ENCODE results near the gene ZMAT2.
"Not testable (repeated sequence)": the region's sequence is repeated elsewhere in the genome, so short reads cannot be mapped to it uniquely, and the experiment has no call there.

Gene ZMAT2

DNA sequence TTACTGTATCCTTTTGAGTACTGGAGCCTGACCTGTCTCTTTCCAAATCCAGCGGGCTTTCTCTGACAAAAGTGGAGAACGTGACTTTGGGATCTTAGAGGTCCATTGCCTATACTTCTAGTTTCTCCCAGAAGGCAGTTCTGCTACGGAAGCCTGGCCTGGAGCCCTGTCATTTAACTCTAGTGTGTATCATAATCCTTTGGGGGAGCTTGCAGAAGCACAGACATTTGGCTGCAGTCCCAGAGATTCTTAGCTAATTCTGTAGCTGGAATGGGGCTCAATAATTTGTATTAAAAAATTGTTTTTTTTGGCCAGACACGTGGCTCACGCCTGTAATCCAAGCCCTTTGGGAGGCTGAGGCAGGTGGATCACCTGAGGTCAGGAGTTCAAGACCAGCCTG lies 6.0 kb upstream of the ZMAT2 start:
- intact Hi-C loops (cut with DNase I), result loop anchor here (10.0 kb wide), 1 partner anchor 129 kb away; the partner anchor contains the start of genes APBB3 and SLC35A4

DNA sequence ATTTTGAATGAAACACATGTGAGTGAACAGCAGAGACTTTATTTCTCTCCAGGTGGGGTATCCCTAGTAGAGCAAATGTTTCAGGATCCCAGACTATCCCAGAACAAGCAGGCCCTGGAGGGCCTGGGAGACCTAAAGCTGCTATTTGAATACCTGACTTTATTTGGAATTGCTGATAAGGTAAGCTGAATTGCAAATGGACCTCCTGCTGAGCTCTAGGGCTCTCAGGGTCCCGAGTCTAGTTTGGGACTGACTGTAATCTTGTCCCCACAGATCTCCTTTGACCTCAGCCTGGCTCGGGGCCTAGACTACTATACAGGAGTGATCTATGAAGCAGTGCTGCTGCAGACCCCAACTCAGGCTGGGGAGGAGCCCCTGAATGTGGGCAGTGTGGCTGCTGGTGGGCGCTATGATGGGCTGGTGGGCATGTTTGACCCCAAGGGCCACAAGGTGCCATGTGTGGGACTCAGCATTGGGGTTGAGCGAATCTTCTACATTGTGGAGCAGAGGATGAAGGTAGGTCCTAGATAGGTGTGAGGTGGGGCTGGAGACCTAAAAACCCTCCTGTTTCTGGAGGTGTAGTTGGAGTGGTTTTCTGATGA lies 3.3 kb upstream of the ZMAT2 start:
- peak in 1 of 42 donors; percentile 22 for DNase-seq
- intact Hi-C loops (cut with DNase I), result loop anchor here (10.0 kb wide), 1 partner anchor 132 kb away; the partner anchor contains the start of genes APBB3 and SLC35A4

More for the DNA sequence above, 6.0 kb upstream of the ZMAT2 start:
- DNase-seq, result peak in 1 of 42 donors; percentile 4

DNA sequence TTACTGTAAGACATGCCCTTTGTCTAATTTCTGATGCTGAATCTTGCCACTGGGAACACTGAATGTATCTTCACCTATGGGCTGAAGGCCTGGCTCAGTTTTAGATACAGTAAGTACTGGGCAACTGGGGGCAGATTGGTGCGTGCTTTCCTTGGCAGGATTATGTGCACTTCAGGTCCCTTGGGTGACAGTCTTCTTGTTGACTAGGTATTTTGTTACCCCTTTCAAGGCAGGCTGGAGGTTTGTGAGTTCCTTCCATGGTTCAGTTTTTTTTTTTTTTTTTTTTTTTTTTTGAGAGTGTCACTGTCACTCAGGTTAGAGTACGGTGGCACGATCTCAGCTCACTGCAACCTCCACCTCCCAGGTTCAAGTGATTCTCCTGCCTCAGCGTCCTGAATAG lies 7.6 kb downstream of the ZMAT2 start:
- DNase-seq, result no peak
- intact Hi-C loops (cut with DNase I), result loop anchor here (10.0 kb wide), 1 partner anchor 343 kb away; the partner anchor contains the start of gene SLC4A9

DNA sequence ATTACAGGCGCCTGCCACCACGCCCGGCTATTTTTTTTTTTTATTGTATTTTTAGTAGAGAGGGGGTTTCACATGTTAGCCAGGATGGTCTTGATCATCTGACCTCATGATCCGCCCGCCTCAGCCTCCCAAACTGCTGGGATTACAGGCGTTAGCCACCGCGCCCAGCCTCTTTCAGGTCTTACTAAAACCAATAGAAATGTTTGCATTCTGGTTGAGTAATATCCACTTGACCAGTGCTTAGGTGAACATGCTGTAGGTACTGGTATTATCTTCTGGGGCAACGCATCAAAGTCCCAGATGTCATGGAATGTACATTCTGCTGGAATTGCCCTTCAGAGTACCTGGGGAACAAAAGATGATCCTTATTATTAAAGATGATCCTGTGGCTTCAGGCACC lies 8.5 kb downstream of the ZMAT2 start:
- intact Hi-C loops (cut with DNase I), result loop anchor here (10.0 kb wide), 1 partner anchor 344 kb away; the partner anchor contains the start of gene SLC4A9
- DNase-seq, result peak in 1 of 42 donors; percentile 17

DNA sequence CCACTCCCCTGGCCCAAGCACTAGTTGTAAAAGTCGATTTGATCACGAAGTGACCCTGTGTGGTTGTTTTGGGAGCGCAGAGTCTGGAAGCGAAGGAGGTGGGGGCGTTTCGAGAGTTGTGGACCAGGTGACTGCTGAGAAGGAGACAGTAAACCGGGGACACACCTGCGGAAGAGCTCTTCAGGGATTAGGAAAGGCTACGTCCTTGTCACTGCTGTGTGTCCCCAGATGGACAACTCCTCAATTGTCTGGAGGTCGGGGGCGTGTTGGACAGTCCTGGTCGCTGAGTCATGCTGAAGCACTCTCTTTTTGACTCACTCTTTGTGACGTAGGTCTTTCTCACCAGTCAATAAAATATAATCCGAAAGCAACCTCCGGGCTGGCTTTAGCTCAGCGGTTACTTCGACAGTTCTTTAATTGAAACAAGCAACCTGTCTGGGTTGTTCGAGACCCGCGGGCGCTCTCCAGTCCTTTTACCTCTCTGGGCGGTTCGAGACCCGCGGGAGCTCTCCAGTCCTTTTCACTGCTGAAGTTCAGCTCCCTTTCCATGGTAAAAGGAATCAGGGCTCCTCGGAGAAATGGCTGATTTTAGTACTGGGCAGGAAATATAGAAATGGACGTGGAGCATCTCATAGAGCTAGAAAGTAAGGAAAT lies 10.8 kb downstream of the ZMAT2 start:
- intact Hi-C loops (cut with DNase I), result no loop called here
- peak; percentile 25 to 93 (median 66) for DNase-seq

DNA sequence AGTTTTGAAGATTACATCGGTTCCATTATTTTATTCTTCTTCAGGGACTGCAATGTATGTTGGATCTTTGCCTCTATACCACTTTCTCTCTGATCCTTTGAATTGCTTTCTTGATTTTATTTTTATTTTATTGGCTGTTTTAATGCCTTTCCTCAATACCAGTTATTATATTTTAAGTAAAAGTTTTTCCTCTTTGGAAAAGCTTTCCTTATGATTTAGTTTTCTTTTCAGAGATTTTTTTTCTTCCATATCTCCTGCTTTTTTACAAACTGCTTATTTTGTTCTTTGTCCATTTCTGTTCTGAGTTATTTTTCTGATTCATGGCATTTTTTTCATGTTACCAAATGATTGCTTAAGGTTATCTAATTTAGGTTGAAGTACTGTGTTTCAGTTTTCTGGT lies 11.5 kb downstream of the ZMAT2 start:
- DNase-seq, result no peak
- intact Hi-C loops (cut with DNase I), result no loop called here

DNA sequence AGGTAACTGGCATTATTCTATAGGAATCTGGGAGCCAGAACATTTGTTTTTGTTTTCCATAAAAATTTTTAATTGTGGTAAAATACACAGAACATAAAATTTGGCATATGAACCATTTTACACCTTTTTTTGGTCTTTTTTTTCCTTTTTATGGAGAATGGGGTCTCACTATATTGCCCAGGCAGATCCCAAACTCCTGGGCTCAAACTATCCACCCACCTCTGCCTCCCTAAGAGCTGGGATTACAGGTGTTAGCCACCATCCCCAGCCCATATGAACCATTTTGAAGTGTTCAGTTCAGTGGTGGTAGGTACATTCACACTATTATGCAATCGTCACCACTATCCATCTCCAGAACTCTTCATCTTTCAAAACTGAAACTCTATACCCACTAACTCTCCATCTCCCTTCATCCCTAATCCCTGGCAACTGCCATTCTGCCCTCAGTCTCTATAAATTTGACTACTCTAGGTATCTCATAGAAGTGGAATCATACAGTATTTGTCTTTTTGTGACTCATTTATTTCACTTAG lies 13.4 kb downstream of the ZMAT2 start:
- intact Hi-C loops (cut with DNase I), result no loop called here

DNA sequence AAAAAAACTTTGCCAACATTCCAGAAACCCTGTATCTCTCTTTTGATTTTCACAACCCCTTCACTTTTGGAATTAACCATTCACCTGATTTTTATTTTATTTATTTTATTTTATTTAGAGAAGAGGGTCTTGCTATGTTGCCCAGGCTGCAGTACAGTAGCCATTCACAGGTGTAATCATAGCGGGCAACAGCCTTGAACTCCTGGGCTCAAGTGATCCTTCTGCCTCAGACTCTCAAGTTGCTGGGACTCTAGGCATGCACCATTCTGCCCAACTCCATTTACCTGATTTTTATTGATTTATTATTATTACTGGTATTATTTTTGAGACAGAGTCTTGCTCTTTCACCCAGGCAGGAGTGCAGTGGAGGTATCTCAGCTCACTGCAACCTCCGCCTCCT lies 16.0 kb downstream of the ZMAT2 start:
- intact Hi-C loops (cut with DNase I), result not testable (repeated sequence)

More for the DNA sequence above, 13.4 kb downstream of the ZMAT2 start:
- no peak for DNase-seq

DNA sequence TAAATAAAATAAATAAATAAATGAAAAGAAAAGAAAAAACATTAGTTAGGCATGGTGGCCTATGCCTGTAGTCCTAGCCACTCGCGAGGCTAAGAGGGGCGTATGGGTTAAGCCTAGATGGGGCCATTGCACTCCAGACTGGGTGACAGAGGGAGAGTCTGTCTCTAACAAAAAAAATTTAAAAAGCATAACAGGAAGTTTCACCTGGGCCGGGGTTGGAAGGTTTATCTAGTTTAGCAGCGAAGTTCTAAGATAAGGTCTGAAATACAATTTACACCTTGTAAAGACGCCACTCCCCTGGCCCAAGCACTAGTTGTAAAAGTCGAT lies 18.0 kb downstream of the ZMAT2 start:
- no peak for DNase-seq
- intact Hi-C loops (cut with DNase I), result no loop called here

More for the DNA sequence above, 16.0 kb downstream of the ZMAT2 start:
- DNase-seq, result not testable (repeated sequence)

DNA sequence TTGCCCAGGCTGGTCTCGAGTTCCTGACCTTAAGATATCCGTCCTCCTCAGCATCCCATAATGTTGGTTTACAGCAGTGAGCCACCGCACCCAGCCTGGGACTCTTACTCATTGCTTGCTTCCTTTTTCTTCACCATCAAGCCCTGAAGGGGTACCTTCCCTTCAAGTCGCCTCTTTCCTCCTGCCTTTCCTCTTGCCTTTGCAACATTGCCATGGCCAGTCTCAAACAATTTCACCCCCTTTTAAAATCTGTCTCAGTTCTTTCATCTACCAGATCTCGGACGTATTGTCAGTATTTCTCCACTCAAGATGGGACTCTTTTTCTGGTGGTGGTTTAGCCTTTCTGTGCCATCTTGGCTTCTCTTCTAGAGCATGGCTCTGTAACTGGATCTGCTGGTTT lies 20.5 kb downstream of the ZMAT2 start:
- intact Hi-C loops (cut with DNase I); DNase-seq: not testable (repeated sequence)

DNA sequence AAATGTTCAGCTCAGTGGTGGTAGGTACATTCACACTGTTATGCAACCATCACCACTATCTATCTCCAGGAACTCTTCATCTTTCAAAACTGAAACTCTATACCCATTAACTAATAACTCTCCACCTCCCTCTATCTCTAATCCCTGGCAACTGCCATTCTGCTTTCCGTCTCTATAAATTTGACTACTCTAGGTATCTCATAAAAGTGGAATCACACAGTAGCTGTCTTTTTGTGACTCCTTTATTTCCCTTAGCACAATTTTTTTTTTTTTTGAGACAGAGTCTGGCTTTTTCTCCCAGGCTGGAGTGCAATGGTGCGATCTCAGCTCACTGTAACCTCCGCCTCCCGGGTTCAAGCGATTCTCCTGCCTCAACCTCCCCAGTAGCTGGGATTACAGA lies 21.1 kb downstream of the ZMAT2 start:
- intact Hi-C loops (cut with DNase I); DNase-seq: not testable (repeated sequence)

DNA sequence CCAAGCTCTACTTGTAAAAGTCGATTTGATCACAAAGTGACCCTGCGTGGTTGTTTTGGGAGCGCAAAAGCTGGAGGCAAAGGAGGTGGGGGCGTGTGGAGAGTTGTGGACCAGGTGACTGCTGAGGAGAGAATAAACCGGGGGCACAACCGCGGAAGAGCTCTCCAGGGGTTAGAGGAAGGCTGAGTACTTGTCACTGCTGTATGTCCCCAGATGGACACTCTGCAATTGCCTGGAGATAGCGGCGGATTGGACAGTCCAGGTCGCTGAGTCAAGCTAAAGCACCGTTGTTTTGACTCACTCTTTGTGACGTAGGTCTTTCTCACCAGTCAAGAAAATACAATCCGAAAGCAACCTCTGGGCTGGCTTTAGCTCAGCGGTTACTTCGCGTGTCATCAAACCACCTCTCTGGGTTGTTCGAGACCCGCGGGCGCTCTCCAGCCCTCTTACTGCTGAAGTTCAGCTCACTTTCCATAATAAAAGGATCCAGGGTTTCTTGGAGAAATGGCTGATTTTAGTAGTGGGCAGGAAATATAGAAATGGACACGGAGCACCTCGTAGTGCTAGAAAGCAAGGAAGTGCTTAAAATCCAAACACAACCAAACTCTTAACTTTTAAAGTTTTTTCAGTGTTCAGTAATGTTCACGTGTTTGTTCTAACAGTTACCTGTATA lies 25.7 kb downstream of the ZMAT2 start:
- peak in 10 of 42 donors; percentile 10 to 57 (median 28) for DNase-seq
- intact Hi-C loops (cut with DNase I), result no loop called here

DNA sequence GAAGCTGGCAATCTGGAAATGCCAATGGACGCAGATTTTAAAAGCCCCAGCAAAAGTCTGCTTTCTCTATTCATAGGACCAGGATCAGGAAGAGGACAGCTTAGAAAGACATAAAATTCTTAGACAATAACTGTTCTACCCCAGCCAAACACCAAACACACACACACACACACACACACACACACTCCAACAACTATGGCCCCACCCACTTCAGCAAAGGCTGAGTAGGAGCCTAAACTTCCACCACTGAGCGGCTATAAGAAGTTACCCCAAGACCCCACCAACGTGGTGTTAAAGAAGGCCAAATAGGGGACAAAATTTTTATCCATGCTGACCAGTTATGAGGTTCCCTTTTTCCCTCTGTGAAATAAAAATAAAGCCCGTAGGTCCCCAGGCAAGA lies 32.9 kb downstream of the ZMAT2 start:
- intact Hi-C loops (cut with DNase I), result no loop called here
- DNase-seq, result no peak

DNA sequence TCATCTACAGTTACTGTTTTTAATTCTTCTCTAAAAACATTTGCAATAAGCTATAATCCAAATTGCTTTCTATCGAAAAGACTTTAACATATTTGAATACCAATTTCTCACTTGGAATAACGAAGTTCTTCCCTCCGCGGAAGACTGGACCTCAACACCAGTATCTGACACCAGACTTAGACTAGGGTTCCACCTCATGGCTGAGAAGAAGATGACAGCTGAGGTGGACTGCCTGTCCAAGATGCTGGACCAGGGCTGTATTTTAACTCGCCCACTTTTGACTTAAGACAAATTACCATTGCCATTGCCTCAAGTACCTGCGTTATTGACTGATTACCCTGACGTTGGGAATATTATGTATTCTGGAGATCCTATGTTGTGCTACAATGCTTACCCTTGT lies 34.1 kb downstream of the ZMAT2 start:
- intact Hi-C loops (cut with DNase I), result no loop called here
- no peak for DNase-seq

DNA sequence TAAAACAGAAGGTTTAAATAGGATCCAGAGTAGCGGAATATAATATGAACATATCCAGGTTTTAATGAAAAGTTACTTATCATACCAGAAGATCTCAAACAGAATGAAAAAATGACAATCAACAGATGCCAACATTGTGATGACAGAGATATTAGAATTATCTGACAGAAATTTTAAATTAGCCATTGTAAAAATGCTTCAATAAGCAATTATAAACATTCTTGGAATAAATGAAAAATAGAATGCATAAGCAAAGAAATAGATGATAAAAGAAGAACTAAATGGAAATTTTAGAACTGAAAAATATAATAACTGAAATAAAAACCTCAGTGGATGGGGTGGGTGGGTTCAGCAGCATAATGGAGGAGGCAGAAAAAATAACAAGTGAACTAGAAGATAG lies 37.2 kb downstream of the ZMAT2 start:
- no peak for DNase-seq
- intact Hi-C loops (cut with DNase I), result no loop called here

DNA sequence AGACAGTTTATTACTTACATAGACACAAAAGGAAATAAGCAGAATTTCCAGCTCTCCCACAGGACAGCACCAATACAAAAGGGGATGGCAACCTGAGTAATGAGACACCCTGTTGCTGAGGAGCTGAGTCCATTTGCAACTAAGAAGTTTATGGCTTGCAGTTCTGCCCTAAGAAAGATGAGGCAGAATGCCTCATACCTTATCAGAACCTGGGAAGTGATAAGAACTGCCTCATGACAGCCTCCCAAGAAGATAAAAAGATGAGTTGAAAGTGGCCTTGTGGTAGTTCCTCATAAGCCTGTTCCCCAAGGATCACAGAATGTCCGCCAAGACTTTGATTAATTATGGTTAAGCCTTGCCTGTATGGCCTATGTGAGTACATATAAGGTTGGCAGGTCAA lies 41.7 kb downstream of the ZMAT2 start:
- DNase-seq, result no peak
- intact Hi-C loops (cut with DNase I), result no loop called here

DNA sequence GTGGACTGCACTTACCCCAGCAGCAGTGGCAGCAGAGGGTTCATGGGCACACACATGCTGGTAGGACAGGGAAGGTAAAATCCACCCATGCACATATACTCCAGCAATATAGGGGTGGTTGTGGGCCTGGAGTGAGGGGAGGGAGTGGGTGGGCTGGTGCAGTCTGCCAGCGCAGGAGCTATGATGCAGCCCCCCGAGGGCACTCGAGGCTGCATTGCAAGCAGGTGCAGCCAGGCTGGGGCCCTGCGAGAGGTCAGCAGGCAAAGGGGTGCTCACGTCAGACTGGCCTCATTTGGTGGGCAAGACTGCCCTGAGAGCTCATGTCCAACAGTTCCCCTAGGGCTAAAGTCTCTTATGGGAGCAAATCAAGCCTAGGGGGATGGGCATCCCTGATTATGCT lies 53.3 kb downstream of the ZMAT2 start:
- intact Hi-C loops (cut with DNase I), result no loop called here
- no peak for DNase-seq
